Measurements from ENCODE around the gene KRT9.
"Not testable (repeated sequence)": the region's sequence is repeated elsewhere in the genome, so short reads cannot be mapped to it uniquely, and the experiment has no call there.

Gene KRT9, protein sequence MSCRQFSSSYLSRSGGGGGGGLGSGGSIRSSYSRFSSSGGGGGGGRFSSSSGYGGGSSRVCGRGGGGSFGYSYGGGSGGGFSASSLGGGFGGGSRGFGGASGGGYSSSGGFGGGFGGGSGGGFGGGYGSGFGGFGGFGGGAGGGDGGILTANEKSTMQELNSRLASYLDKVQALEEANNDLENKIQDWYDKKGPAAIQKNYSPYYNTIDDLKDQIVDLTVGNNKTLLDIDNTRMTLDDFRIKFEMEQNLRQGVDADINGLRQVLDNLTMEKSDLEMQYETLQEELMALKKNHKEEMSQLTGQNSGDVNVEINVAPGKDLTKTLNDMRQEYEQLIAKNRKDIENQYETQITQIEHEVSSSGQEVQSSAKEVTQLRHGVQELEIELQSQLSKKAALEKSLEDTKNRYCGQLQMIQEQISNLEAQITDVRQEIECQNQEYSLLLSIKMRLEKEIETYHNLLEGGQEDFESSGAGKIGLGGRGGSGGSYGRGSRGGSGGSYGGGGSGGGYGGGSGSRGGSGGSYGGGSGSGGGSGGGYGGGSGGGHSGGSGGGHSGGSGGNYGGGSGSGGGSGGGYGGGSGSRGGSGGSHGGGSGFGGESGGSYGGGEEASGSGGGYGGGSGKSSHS

DNA sequence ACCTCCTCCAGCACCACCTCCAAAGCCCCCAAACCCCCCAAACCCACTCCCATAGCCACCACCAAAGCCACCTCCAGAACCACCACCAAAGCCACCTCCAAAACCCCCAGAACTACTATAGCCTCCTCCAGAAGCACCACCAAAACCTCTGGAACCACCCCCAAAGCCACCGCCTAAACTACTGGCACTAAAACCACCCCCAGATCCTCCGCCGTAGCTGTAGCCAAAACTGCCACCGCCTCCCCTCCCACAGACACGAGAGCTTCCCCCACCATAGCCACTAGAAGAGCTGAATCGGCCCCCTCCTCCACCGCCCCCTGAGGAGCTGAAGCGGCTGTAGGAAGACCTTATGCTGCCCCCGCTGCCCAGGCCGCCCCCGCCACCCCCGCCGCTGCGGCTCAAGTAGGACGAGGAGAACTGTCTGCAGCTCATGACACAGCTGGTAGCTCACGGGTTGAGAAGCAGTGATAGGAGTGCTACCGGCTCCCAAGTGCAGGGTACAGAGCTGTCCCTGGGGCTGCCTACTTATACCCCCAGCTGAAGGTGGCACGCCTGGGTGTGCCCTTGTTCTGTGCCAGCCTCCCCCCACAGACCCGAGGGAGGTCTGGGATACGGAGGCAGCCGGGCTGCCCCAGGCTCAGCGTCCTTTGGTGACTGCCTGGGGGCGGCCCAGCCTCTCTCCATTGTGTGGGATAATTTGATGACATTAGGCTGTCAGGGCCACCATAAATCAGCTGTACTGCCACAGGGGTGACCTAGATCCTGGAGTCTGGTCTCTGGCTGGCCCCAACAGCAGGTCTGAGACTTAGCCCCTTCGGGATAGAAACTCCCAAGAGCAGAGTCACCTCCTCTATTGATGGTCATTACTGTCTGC lies at the start of gene KRT9:
Gene KRT9 (minus strand): TSS at position 499 of the 874 bp plus-strand sequence. CDS start 67 bp downstream, at position 432.
- Histone ChIP-seq H3K4me3 (ENCODE audit: low read depth in 1 of 2, low read length in 1 of 2) (no peak within 1 kb of the TSS), H3K27ac (no peak within 1 kb of the TSS), H3K27me3 (peaks cover 53% of the 10 kb centered on the region), H3K36me3 (no peaks in the 10 kb centered on the region), H3K4me1 (ENCODE audit: control insufficient read depth in 1 of 2, insufficient read depth in 1 of 2, low read depth in 1 of 2, low read length in 1 of 2) (no peaks in the 10 kb centered on the region), H3K9me3 (peaks cover 10% of the 10 kb centered on the region)
- TF ChIP-seq, protein P1, sequence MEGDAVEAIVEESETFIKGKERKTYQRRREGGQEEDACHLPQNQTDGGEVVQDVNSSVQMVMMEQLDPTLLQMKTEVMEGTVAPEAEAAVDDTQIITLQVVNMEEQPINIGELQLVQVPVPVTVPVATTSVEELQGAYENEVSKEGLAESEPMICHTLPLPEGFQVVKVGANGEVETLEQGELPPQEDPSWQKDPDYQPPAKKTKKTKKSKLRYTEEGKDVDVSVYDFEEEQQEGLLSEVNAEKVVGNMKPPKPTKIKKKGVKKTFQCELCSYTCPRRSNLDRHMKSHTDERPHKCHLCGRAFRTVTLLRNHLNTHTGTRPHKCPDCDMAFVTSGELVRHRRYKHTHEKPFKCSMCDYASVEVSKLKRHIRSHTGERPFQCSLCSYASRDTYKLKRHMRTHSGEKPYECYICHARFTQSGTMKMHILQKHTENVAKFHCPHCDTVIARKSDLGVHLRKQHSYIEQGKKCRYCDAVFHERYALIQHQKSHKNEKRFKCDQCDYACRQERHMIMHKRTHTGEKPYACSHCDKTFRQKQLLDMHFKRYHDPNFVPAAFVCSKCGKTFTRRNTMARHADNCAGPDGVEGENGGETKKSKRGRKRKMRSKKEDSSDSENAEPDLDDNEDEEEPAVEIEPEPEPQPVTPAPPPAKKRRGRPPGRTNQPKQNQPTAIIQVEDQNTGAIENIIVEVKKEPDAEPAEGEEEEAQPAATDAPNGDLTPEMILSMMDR (IDR thresholded peaks at IDR 0.05), result no peak

DNA sequence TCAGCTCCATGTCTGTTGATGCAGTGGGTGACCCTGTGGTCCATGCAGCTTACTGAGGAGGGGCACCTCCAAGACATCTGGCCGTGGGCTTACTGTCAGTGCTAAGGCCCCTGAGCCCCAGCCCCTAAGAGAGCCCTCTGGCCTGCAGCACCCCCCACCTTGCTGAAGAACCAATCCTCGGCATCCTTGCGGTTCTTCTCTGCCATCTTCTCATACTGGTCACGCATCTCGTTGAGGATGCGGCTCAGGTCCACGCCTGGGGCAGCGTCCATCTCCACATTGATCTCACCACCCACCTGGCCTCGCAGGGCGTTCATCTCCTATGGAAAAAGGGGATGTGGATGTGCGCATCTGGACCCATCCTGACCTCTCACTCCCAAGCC lies 49.6 kb upstream of the KRT9 start:
- H3K36me3 ChIP-seq; H3K27ac ChIP-seq; H3K9me3 ChIP-seq; H3K4me3 ChIP-seq (ENCODE audit: low read depth in 1 of 2, low read length in 1 of 2): not testable (repeated sequence)
- peaks cover 5 to 14% of the 10 kb centered on the region in 2 experiments for H3K4me1 ChIP-seq (ENCODE audit: control insufficient read depth in 1 of 2, insufficient read depth in 1 of 2, low read depth in 1 of 2, low read length in 1 of 2)
- H3K27me3 ChIP-seq, result peaks cover 22% of the 10 kb centered on the region

DNA sequence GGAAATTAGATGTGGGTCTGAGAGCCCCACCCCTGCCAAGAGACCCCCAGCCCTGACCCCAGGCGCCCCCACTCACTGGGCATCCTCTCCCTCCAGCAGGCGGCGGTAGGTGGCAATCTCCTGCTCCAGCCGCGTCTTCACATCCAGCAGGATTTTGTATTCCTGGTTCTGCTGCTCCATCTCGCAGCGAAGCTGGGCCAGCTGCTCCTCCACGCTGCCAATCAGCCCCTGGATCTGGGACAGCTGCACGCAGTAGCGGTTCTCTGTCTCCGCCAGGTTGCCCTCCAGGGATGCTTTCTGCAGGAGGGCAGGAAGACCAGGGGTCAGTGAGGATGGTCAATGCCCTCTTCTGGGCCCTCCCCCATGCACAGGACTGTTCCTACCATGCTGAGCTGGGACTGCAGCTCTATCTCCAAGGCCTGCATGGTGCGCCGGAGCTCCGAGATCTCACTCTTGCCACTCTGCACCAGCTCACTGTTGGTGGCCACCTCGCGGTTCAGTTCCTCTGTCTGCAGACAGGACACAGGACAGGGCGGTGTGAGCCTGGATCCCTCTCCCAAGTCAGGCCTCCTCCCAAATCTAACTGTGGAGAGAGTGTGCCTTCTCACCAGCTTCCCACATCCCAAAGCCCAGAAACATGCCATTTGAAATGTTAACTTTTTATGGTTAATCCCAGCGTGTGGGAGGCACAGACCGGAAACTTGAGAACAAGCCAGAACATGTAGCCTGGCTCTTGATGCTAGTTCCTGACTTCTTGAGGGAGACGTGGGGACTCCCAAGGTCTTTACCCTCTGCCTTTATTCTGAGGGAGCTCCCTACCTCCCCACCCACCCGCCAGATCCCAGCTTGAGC lies 49.0 kb upstream of the KRT9 start:
- no peak overlapping the region for H3K4me3 ChIP-seq (ENCODE audit: low read depth in 1 of 2, low read length in 1 of 2)
- TF ChIP-seq, protein P1 (IDR thresholded peaks at IDR 0.05), result no peak

DNA sequence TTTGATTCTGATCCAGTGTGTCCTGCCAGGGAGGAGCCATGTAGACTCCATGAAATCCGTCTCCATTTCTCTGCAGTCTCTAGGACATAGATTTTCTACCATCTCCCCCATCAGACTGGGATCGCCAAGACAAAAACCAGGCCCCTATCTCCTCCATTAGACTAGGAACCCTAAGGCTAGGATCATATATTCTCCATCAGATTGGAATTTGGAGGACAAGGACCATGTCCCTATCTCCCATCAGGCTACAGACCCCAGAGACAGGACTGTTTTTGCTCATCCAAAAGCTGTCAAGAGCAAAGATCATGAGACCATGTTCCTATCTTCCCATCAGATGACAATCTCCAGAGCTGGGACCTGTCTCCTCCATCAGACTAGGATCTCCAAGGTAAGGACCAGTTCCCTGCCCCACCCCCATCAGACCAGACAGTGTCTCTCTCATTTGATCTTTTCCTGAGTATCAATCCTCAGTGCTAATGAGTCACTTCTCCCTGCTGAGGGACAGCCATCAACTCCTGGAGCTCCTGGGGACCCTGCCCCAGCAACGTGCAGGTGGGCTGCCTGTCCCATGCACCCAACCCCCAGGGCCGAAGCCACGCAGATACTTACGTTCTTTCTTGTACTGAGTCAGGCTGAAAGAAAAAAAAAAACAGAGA lies 48.2 kb upstream of the KRT9 start:
- not testable (repeated sequence) for H3K27me3 ChIP-seq, H3K27ac ChIP-seq
- H3K4me1 ChIP-seq (ENCODE audit: control insufficient read depth in 1 of 2, insufficient read depth in 1 of 2, low read depth in 1 of 2, low read length in 1 of 2), result peaks cover 5 to 12% of the 10 kb centered on the region in 2 experiments

More for the DNA sequence above, 49.0 kb upstream of the KRT9 start:
- Histone ChIP-seq H3K36me3 (no peaks in the 10 kb centered on the region), H3K27ac (no peak overlapping the region), H3K9me3 (no peaks in the 10 kb centered on the region), H3K4me1 (ENCODE audit: control insufficient read depth in 1 of 2, insufficient read depth in 1 of 2, low read depth in 1 of 2, low read length in 1 of 2) (peaks cover 5 to 14% of the 10 kb centered on the region in 2 experiments), H3K27me3 (peaks cover 17% of the 10 kb centered on the region)

DNA sequence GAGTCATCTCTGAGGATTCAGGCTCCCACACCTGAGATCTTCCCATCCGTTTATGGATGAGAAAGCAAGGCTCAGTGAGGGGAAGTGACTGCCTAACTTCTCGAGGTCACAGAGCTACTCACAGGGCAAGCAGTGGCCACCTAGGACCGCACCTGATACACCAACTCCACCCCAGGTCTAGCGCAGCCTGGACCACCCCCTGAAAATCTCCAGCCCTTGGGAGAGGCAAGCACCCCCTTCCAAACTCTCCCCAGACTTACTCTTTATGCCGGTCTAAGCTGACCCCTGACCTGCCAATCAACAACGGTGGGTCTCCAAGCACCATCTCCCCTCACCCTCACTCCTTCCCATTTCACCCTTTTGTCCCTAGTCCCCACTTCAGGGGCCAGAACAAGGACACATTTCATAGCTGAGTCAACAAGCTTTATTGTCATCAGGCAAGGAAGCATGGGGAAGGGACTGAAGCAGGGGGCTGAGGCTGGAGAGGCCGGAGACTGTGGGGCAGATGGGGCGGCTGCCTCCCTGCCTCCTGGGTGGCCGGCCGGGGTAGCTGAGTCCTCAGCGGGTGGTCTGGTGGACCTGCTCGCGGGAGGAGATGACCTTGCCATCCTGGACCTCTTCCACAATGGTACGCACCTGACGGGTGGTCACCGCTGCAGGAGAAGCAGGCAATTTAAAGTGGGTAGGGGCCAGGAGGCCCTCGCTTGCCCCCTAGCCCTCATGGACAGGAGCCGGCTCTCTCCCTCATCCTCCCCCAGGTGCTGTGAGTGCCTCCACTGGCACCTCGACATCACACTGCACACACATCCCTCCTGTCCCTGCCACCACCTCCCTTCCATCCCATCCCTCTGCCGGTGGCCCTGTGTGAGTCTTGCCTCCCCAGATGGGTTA lies 47.4 kb upstream of the KRT9 start:
- TF ChIP-seq, protein P1 (IDR thresholded peaks at IDR 0.05), result no peak
- no peak overlapping the region for H3K27ac ChIP-seq
- no peak overlapping the region for H3K4me3 ChIP-seq (ENCODE audit: low read depth in 1 of 2, low read length in 1 of 2)
- no peaks in the 10 kb centered on the region for H3K36me3 ChIP-seq
- H3K4me1 ChIP-seq (ENCODE audit: control insufficient read depth in 1 of 2, insufficient read depth in 1 of 2, low read depth in 1 of 2, low read length in 1 of 2), result peaks cover 0 to 4% of the 10 kb centered on the region in 2 experiments
- H3K27me3 ChIP-seq, result peaks cover 1% of the 10 kb centered on the region
- no peaks in the 10 kb centered on the region for H3K9me3 ChIP-seq

More for the DNA sequence above, 48.2 kb upstream of the KRT9 start:
- not testable (repeated sequence) for H3K4me3 ChIP-seq (ENCODE audit: low read depth in 1 of 2, low read length in 1 of 2); H3K9me3 ChIP-seq; H3K36me3 ChIP-seq
